ENCODE results near the gene PLCB1.

PLCB1 gene

DNA sequence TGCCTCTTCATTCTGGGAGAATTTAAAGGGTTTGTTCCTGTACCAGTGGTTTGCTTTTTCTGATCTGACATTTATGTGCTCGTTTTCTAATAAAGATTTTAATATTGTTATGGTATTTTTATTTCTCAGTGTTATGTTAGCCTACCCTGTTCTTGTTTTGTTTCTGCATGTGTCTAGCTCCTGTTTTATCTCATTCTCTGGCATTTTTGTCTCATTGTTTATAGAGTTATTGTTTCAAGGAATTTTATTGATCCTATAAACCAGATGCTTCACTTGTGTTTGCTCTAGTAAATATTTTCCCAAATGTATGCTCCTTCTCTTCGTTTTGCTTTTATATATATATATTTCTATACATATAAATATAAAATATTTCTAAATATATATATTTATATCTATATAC, 152.8 kb downstream of the PLCB1 start:
- Histone ChIP-seq H3K27ac (ENCODE audit: low read length) (no peak overlapping the region), H3K4me1 (ENCODE audit: control insufficient read depth in 1 of 2, insufficient read depth in 2 of 2, low read length in 2 of 2) (peaks cover 0 to 3% of the 10 kb centered on the region in 2 donors), H3K27me3 (ENCODE audit: low read depth, low read length) (no peaks in the 10 kb centered on the region), H3K9me3 (ENCODE audit: control insufficient read depth in 1 of 2, low read length in 2 of 2) (no peaks in the 10 kb centered on the region), H3K36me3 (ENCODE audit: control insufficient read depth in 1 of 2, insufficient read depth in 2 of 2, low read length in 2 of 2) (no peaks in the 10 kb centered on the region), H3K4me3 (ENCODE audit: low read depth in 1 of 2, low read length in 2 of 2) (no peak overlapping the region)

GRCh38 chr20:8287340-8287739, 155.3 kb downstream of the PLCB1 start:
- no peaks in the 10 kb centered on the region for H3K36me3 ChIP-seq (ENCODE audit: control insufficient read depth in 1 of 2, insufficient read depth in 2 of 2, low read length in 2 of 2)
- H3K4me3 ChIP-seq (ENCODE audit: low read depth in 1 of 2, low read length in 2 of 2) = no peak overlapping the region
- no peaks in the 10 kb centered on the region for H3K9me3 ChIP-seq (ENCODE audit: control insufficient read depth in 1 of 2, low read length in 2 of 2)
- H3K27me3 ChIP-seq (ENCODE audit: low read depth, low read length) = no peaks in the 10 kb centered on the region
- no peaks in the 10 kb centered on the region for H3K4me1 ChIP-seq (ENCODE audit: control insufficient read depth in 1 of 2, insufficient read depth in 2 of 2, low read length in 2 of 2)
- H3K27ac ChIP-seq (ENCODE audit: low read length) = no peak overlapping the region

GRCh38 chr20:8291200-8291599, 159.1 kb downstream of the PLCB1 start:
- H3K27me3 ChIP-seq (ENCODE audit: low read depth, low read length) = no peaks in the 10 kb centered on the region
- H3K4me3 ChIP-seq (ENCODE audit: low read depth in 1 of 2, low read length in 2 of 2) = no peak overlapping the region
- H3K9me3 ChIP-seq (ENCODE audit: control insufficient read depth in 1 of 2, low read length in 2 of 2) = no peaks in the 10 kb centered on the region
- no peak overlapping the region for H3K27ac ChIP-seq (ENCODE audit: low read length)
- peaks cover 0 to 3% of the 10 kb centered on the region in 2 donors for H3K4me1 ChIP-seq (ENCODE audit: control insufficient read depth in 1 of 2, insufficient read depth in 2 of 2, low read length in 2 of 2)
- no peaks in the 10 kb centered on the region for H3K36me3 ChIP-seq (ENCODE audit: control insufficient read depth in 1 of 2, insufficient read depth in 2 of 2, low read length in 2 of 2)

DNA sequence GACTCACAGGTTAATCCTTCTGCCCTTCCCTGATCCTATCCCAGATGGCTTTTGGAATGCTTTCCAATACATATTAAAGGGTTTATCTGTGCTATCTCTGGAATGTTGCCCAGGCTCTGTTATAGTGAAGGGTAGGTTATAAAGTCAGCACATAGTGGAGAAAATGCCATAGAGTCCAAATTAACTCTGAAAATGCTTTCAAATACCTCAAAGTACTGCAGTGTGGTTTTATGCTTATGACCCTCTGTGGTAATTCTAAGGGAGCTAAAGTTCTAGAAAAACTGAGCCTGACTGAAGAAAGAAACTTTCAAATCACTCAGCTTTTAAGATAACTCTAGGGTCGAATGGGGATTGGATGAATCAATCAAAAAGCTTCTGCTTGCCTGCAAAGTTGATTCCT, 159.8 kb downstream of the PLCB1 start:
- no peak overlapping the region for H3K4me3 ChIP-seq (ENCODE audit: low read depth in 1 of 2, low read length in 2 of 2)

GRCh38 chr20:8292793-8293192, 160.7 kb downstream of the PLCB1 start:
- no peaks in the 10 kb centered on the region for H3K36me3 ChIP-seq (ENCODE audit: control insufficient read depth in 1 of 2, insufficient read depth in 2 of 2, low read length in 2 of 2)
- no peaks in the 10 kb centered on the region for H3K9me3 ChIP-seq (ENCODE audit: control insufficient read depth in 1 of 2, low read length in 2 of 2)
- no peaks in the 10 kb centered on the region for H3K27me3 ChIP-seq (ENCODE audit: low read depth, low read length)
- no peak overlapping the region for H3K4me3 ChIP-seq (ENCODE audit: low read depth in 1 of 2, low read length in 2 of 2)
- H3K4me1 ChIP-seq (ENCODE audit: control insufficient read depth in 1 of 2, insufficient read depth in 2 of 2, low read length in 2 of 2) = peaks cover 0 to 3% of the 10 kb centered on the region in 2 donors
- H3K27ac ChIP-seq (ENCODE audit: low read length) = no peak overlapping the region

More for the DNA sequence above, 159.8 kb downstream of the PLCB1 start:
- Histone ChIP-seq H3K4me1 (ENCODE audit: control insufficient read depth in 1 of 2, insufficient read depth in 2 of 2, low read length in 2 of 2) (peaks cover 0 to 3% of the 10 kb centered on the region in 2 donors), H3K9me3 (ENCODE audit: control insufficient read depth in 1 of 2, low read length in 2 of 2) (no peaks in the 10 kb centered on the region), H3K27me3 (ENCODE audit: low read depth, low read length) (no peaks in the 10 kb centered on the region), H3K36me3 (ENCODE audit: control insufficient read depth in 1 of 2, insufficient read depth in 2 of 2, low read length in 2 of 2) (no peaks in the 10 kb centered on the region), H3K27ac (ENCODE audit: low read length) (no peak overlapping the region)

DNA sequence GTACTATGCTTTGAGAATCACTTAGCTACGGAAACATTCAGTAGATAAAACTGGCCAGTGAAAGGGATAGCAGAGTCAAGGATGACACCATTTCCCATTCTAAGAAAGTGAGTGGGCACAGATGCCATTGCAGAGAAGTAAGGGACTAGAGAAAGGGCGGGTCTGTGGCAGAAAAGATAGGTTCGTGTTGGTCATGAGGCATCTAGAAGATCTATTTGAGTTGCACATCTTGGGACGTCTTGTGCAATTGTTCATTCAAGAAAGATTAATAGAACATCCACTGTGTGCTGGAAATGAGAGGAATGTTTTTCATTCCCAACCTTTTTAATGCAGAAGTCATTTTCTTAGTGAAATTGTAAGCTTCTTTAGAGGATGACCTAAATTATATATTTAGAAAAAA, 161.7 kb downstream of the PLCB1 start:
- Histone ChIP-seq H3K4me1 (ENCODE audit: control insufficient read depth in 1 of 2, insufficient read depth in 2 of 2, low read length in 2 of 2) (peaks cover 0 to 3% of the 10 kb centered on the region in 2 donors), H3K9me3 (ENCODE audit: control insufficient read depth in 1 of 2, low read length in 2 of 2) (no peaks in the 10 kb centered on the region), H3K36me3 (ENCODE audit: control insufficient read depth in 1 of 2, insufficient read depth in 2 of 2, low read length in 2 of 2) (no peaks in the 10 kb centered on the region), H3K27ac (ENCODE audit: low read length) (no peak overlapping the region), H3K4me3 (ENCODE audit: low read depth in 1 of 2, low read length in 2 of 2) (no peak overlapping the region), H3K27me3 (ENCODE audit: low read depth, low read length) (no peaks in the 10 kb centered on the region)

GRCh38 chr20:8296536-8296935, 164.5 kb downstream of the PLCB1 start:
- Histone ChIP-seq H3K36me3 (ENCODE audit: control insufficient read depth in 1 of 2, insufficient read depth in 2 of 2, low read length in 2 of 2) (no peaks in the 10 kb centered on the region), H3K4me3 (ENCODE audit: low read depth in 1 of 2, low read length in 2 of 2) (no peak overlapping the region), H3K27me3 (ENCODE audit: low read depth, low read length) (no peaks in the 10 kb centered on the region), H3K4me1 (ENCODE audit: control insufficient read depth in 1 of 2, insufficient read depth in 2 of 2, low read length in 2 of 2) (peaks cover 0 to 3% of the 10 kb centered on the region in 2 donors), H3K27ac (ENCODE audit: low read length) (no peak overlapping the region), H3K9me3 (ENCODE audit: control insufficient read depth in 1 of 2, low read length in 2 of 2) (no peaks in the 10 kb centered on the region)

GRCh38 chr20:8298426-8299043, 166.5 kb downstream of the PLCB1 start:
- Histone ChIP-seq H3K36me3 (ENCODE audit: control insufficient read depth in 1 of 2, insufficient read depth in 2 of 2, low read length in 2 of 2) (no peaks in the 10 kb centered on the region), H3K4me3 (ENCODE audit: low read depth in 1 of 2, low read length in 2 of 2) (no peak overlapping the region), H3K27me3 (ENCODE audit: low read depth, low read length) (no peaks in the 10 kb centered on the region), H3K27ac (ENCODE audit: low read length) (no peak overlapping the region), H3K4me1 (ENCODE audit: control insufficient read depth in 1 of 2, insufficient read depth in 2 of 2, low read length in 2 of 2) (peaks cover 0 to 6% of the 10 kb centered on the region in 2 donors), H3K9me3 (ENCODE audit: control insufficient read depth in 1 of 2, low read length in 2 of 2) (no peaks in the 10 kb centered on the region)

DNA sequence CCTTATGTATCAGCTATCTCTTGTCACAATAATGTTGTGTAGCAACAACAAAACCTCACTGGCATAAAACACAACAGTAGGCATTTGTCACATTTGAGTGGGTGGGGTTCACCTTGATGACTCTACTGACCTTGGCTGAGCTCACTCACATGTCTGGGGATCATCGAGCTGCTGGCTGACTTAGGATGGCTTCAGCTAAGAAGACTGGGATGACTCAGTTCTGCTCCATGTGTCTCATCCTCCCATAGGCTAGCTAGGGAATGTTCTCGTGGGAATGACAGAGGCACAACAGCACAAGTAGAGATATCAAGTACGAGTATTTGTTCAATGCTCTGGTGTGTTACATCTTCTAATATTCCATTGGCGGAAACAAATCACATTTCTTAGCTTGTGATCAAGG, 167.9 kb downstream of the PLCB1 start:
- H3K9me3 ChIP-seq (ENCODE audit: control insufficient read depth in 1 of 2, low read length in 2 of 2) = no peaks in the 10 kb centered on the region
- no peaks in the 10 kb centered on the region for H3K36me3 ChIP-seq (ENCODE audit: control insufficient read depth in 1 of 2, insufficient read depth in 2 of 2, low read length in 2 of 2)
- H3K27ac ChIP-seq (ENCODE audit: low read length) = no peak overlapping the region
- H3K4me3 ChIP-seq (ENCODE audit: low read depth in 1 of 2, low read length in 2 of 2) = no peak overlapping the region
- H3K4me1 ChIP-seq (ENCODE audit: control insufficient read depth in 1 of 2, insufficient read depth in 2 of 2, low read length in 2 of 2) = peaks cover 0 to 11% of the 10 kb centered on the region in 2 donors
- no peaks in the 10 kb centered on the region for H3K27me3 ChIP-seq (ENCODE audit: low read depth, low read length)

DNA sequence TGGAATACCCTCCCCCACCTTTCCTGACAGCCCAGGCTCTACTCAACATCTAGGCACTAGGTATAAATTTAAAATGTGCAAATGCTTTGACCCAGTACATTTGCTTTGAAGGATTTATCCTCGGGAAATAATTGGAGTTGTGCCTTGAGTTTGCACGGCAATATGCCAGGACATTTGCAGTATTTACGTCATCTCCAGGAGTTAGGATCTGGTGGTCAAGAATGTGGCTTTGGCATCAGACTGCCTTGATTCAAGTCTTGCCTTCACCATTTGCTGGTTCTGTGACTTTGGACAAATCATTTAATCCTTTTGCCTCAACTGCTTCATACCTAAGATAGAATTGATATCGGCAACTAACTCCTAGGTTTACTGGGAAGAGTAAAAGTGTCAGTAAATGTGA, 169.6 kb downstream of the PLCB1 start:
- Histone ChIP-seq H3K4me1 (ENCODE audit: control insufficient read depth in 1 of 2, insufficient read depth in 2 of 2, low read length in 2 of 2) (peaks cover 0 to 21% of the 10 kb centered on the region in 2 donors), H3K9me3 (ENCODE audit: control insufficient read depth in 1 of 2, low read length in 2 of 2) (no peaks in the 10 kb centered on the region), H3K27ac (ENCODE audit: low read length) (no peak overlapping the region), H3K36me3 (ENCODE audit: control insufficient read depth in 1 of 2, insufficient read depth in 2 of 2, low read length in 2 of 2) (no peaks in the 10 kb centered on the region), H3K27me3 (ENCODE audit: low read depth, low read length) (no peaks in the 10 kb centered on the region), H3K4me3 (ENCODE audit: low read depth in 1 of 2, low read length in 2 of 2) (no peak overlapping the region)

- Histone ChIP-seq H3K9me3 (ENCODE audit: control insufficient read depth in 1 of 2, low read length in 2 of 2) (no peaks in the 10 kb centered on the region), H3K4me1 (ENCODE audit: control insufficient read depth in 1 of 2, insufficient read depth in 2 of 2, low read length in 2 of 2) (peaks cover 0 to 28% of the 10 kb centered on the region in 2 donors), H3K27ac (ENCODE audit: low read length) (no peak overlapping the region), H3K27me3 (ENCODE audit: low read depth, low read length) (no peaks in the 10 kb centered on the region), H3K36me3 (ENCODE audit: control insufficient read depth in 1 of 2, insufficient read depth in 2 of 2, low read length in 2 of 2) (no peaks in the 10 kb centered on the region), H3K4me3 (ENCODE audit: low read depth in 1 of 2, low read length in 2 of 2) (no peak overlapping the region)
Measured at GRCh38 chr20:8303651-8304050, 171.6 kb downstream of the PLCB1 start.

- H3K9me3 ChIP-seq (ENCODE audit: control insufficient read depth in 1 of 2, low read length in 2 of 2) = no peaks in the 10 kb centered on the region
- no peak overlapping the region for H3K4me3 ChIP-seq (ENCODE audit: low read depth in 1 of 2, low read length in 2 of 2)
- no peaks in the 10 kb centered on the region for H3K27me3 ChIP-seq (ENCODE audit: low read depth, low read length)
- no peak overlapping the region for H3K27ac ChIP-seq (ENCODE audit: low read length)
- H3K4me1 ChIP-seq (ENCODE audit: control insufficient read depth in 1 of 2, insufficient read depth in 2 of 2, low read length in 2 of 2) = peaks cover 0 to 28% of the 10 kb centered on the region in 2 donors
- H3K36me3 ChIP-seq (ENCODE audit: control insufficient read depth in 1 of 2, insufficient read depth in 2 of 2, low read length in 2 of 2) = no peaks in the 10 kb centered on the region
Measured at GRCh38 chr20:8304124-8304816, 172.2 kb downstream of the PLCB1 start.
